H1 (cell line): ENCODE measurements around the gene TNRC6C. TPM values are rescaled to one million over a fixed set of nuclear protein-coding genes. Genes with fewer than 3 reads are reported as not detected.

Source experiments
- CTCF ChIA-PET: fragments of 300-600 bp; sonication (Branson Sonifier 250); formaldehyde crosslinking; loops from one replicate; lab custom pipeline; 2021; ENCODE audit not compliant: partially characterized antibody; lab: Charles Lee
- POLR2A ChIA-PET: fragments of 300-600 bp; sonication (Branson Sonifier 250); formaldehyde crosslinking; loops from one replicate; lab custom pipeline; 2021; ENCODE audit warnings: inconsistent platforms; ENCODE audit not compliant: partially characterized antibody; lab: Charles Lee
- DNase-seq, 2 experiments: peaks; one replicate each; pipeline versions ENCODE4 v3.0.0 to v3.0.0-alpha.2; 2010 to 2022; ENCODE audit warnings: low spot score in 2 of 2, low read depth in 1 of 2, mixed read lengths in 1 of 2
- FAIRE-seq: peaks from 2 replicates; lab custom pipeline; 2011; peaks lifted over from hg19 to GRCh38; lab: Jason Lieb, UNC
- H2AFZ ChIP-seq: 2 replicates; pipeline ENCODE4 v1.8.1; 2012; ENCODE audit warnings: low read length, inconsistent platforms
- H2AK5ac ChIP-seq: 2 replicates; pipeline ENCODE4 v1.6.1; 2013; ENCODE audit warnings: low read depth, low read length
- H2BK120ac ChIP-seq: replicated peaks from 2 replicates; pipeline ENCODE3; 2013; ENCODE audit warnings: low read depth, low read length, inconsistent platforms
- H2BK12ac ChIP-seq: 2 replicates; pipeline ENCODE4 v1.6.1; 2013; ENCODE audit warnings: low read depth, low read length
- H2BK15ac ChIP-seq: 2 replicates; pipeline ENCODE4 v1.6.1; 2013; ENCODE audit warnings: low read length
- H2BK20ac ChIP-seq: 2 replicates; pipeline ENCODE4 v1.6.1; 2013; ENCODE audit warnings: low read length
- H2BK5ac ChIP-seq: 2 replicates; pipeline ENCODE4 v1.6.1; 2013; ENCODE audit warnings: low read depth, low read length
- H3K14ac ChIP-seq: 2 replicates; pipeline ENCODE4 v1.6.1; 2013; ENCODE audit warnings: inconsistent platforms; ENCODE audit not compliant: insufficient read length
- H3K18ac ChIP-seq: 2 replicates; pipeline ENCODE4 v1.6.1; 2013; ENCODE audit warnings: low read length; ENCODE audit errors: extremely low read depth
- H3K23ac ChIP-seq: 2 replicates; pipeline ENCODE4 v1.6.1; 2013; ENCODE audit warnings: inconsistent platforms; ENCODE audit not compliant: insufficient read length
- H3K23me2 ChIP-seq: 2 replicates; pipeline ENCODE4 v1.6.1; 2013; ENCODE audit warnings: low read depth, low read length
- H3K27ac ChIP-seq: 2 replicates; pipeline ENCODE4 v1.6.1; 2011; ENCODE audit warnings: low read depth, low read length, inconsistent platforms
- H3K27me3 ChIP-seq, 4 experiments: replicated peaks in 1 of 4; 1 replicate in 1 of 4; 2 replicates in 3 of 4; pipeline versions ENCODE4 v1.6.1 to v1.8.1; 2011 to 2013; ENCODE audit warnings: low read length in 3 of 4, mild to moderate bottlenecking in 3 of 4, inconsistent platforms in 2 of 4, mixed read lengths in 2 of 4, moderate library complexity in 1 of 4; ENCODE audit not compliant: control insufficient read depth in 3 of 4, insufficient read depth in 3 of 4; ENCODE audit errors: extremely low read depth in 1 of 4
- H3K36me3 ChIP-seq, 4 experiments: 2 replicates each; pipeline versions ENCODE4 v1.6.1 to v1.8.1; 2011 to 2013; ENCODE audit warnings: mild to moderate bottlenecking in 4 of 4, low read length in 3 of 4, moderate library complexity in 2 of 4, control low read depth in 1 of 4, inconsistent platforms in 1 of 4; ENCODE audit not compliant: insufficient read depth in 4 of 4, control insufficient read depth in 2 of 4
- H3K4ac ChIP-seq: replicated peaks from 2 replicates; pipeline ENCODE3; 2013; ENCODE audit warnings: low read length, low read depth, mixed read lengths, inconsistent platforms; ENCODE audit not compliant: insufficient read length
- H3K4me1 ChIP-seq, 4 experiments: replicated peaks in 1 of 4; 1 replicate in 1 of 4; 2 replicates in 3 of 4; pipeline versions ENCODE4 v1.6.1 to v1.8.1; 2011 to 2013; ENCODE audit warnings: low read length in 3 of 4, inconsistent platforms in 2 of 4, mixed read lengths in 1 of 4; ENCODE audit not compliant: insufficient read depth in 4 of 4, control insufficient read depth in 3 of 4
- H3K4me2 ChIP-seq, 2 experiments: 2 replicates each; pipeline versions ENCODE4 v1.6.1 to v1.8.1; 2011 to 2013; ENCODE audit warnings: low read depth in 2 of 2, low read length in 2 of 2, control low read depth in 1 of 2, inconsistent platforms in 1 of 2, mild to moderate bottlenecking in 1 of 2; ENCODE audit not compliant: insufficient read depth in 1 of 2
- H3K4me3 ChIP-seq, 4 experiments: fragments of 200-600, 300-600 bp in 1 of 4; sonication (generic), shearing (Covaris generic), sonication (Bioruptor Twin) in 1 of 4; 2 replicates each; pipeline versions ENCODE4 v1.5.1 to v1.8.1; 2011 to 2016; ENCODE audit warnings: low read length in 4 of 4, low read depth in 3 of 4, control low read depth in 2 of 4, inconsistent platforms in 2 of 4, mild to moderate bottlenecking in 2 of 4, mixed read lengths in 1 of 4, moderate library complexity in 1 of 4; ENCODE audit not compliant: insufficient read depth in 2 of 4; ENCODE audit errors: extremely low read depth in 1 of 4
- H3K56ac ChIP-seq: replicated peaks from 2 replicates; pipeline ENCODE3; 2013; ENCODE audit warnings: low read depth, mild to moderate bottlenecking, mixed read lengths, low read length, inconsistent platforms; ENCODE audit not compliant: insufficient read length
- H3K79me1 ChIP-seq: 2 replicates; pipeline ENCODE4 v1.6.1; 2013; ENCODE audit warnings: low read depth, low read length, control low read depth
- H3K79me2 ChIP-seq, 2 experiments: 2 replicates each; pipeline versions ENCODE4 v1.6.1 to v1.8.1; 2012 to 2013; ENCODE audit warnings: low read length in 2 of 2, mild to moderate bottlenecking in 2 of 2, inconsistent platforms in 1 of 2; ENCODE audit not compliant: insufficient read depth in 2 of 2, control insufficient read depth in 1 of 2
- H3K9ac ChIP-seq, 4 experiments: replicated peaks in 1 of 4; 1 replicate in 1 of 4; 2 replicates in 3 of 4; pipeline versions ENCODE4 v1.6.1 to v1.8.1; 2011 to 2013; ENCODE audit warnings: low read depth in 3 of 4, low read length in 3 of 4, control low read depth in 2 of 4, mild to moderate bottlenecking in 2 of 4, moderate library complexity in 2 of 4, inconsistent platforms in 1 of 4; ENCODE audit errors: extremely low read depth in 1 of 4
- H3K9me3 ChIP-seq, 2 experiments: 2 replicates each; pipeline versions ENCODE4 v1.6.1 to v1.8.1; 2012 to 2013; ENCODE audit warnings: mild to moderate bottlenecking in 2 of 2, moderate library complexity in 2 of 2, control low read depth in 1 of 2, inconsistent platforms in 1 of 2, low read depth in 1 of 2, low read length in 1 of 2, mixed read lengths in 1 of 2; ENCODE audit not compliant: insufficient read depth in 2 of 2
- H4K20me1 ChIP-seq, 2 experiments: replicated peaks in 1 of 2; 2 replicates each; pipeline versions ENCODE3 to v1.8.1; 2011 to 2013; ENCODE audit warnings: inconsistent platforms in 2 of 2, low read length in 2 of 2, mild to moderate bottlenecking in 1 of 2; ENCODE audit not compliant: insufficient read depth in 2 of 2, control insufficient read depth in 1 of 2
- H4K5ac ChIP-seq: 2 replicates; pipeline ENCODE4 v1.6.1; 2013; ENCODE audit warnings: low read length, low read depth, mixed read lengths, inconsistent platforms; ENCODE audit not compliant: insufficient read length
- H4K8ac ChIP-seq: 2 replicates; pipeline ENCODE4 v1.8.0; 2013; ENCODE audit warnings: mild to moderate bottlenecking, moderate library complexity, low read length, inconsistent platforms; ENCODE audit not compliant: insufficient read depth; ENCODE audit errors: extremely low read depth
- H4K91ac ChIP-seq: replicated peaks from 2 replicates; pipeline ENCODE3; 2013; ENCODE audit warnings: low read length, mixed read lengths, inconsistent platforms; ENCODE audit not compliant: insufficient read length
- ATF3 ChIP-seq: IDR thresholded peaks from 2 replicates; pipeline ENCODE4 v1.6.1; 2011; ENCODE audit warnings: low read depth, mild to moderate bottlenecking, low read length; ENCODE audit not compliant: insufficient read depth
- CHD2 ChIP-seq: IDR thresholded peaks from 2 replicates; pipeline ENCODE4 v1.6.1; 2012; ENCODE audit warnings: low read length, improper control_type of control experiment
- HDAC6 ChIP-seq: IDR thresholded peaks from one replicate; pipeline ENCODE4 v1.7.1; 2012; ENCODE audit warnings: low read depth, mild to moderate bottlenecking, inconsistent platforms, low read length, moderate library complexity
- POU5F1 ChIP-seq: IDR thresholded peaks from 2 replicates; pipeline ENCODE4 v1.6.1; 2011; ENCODE audit warnings: low read depth, mild to moderate bottlenecking, low read length, moderate library complexity
- RNF2 ChIP-seq: fragments of 200-900, 300-1000 bp; sonication (generic); IDR thresholded peaks from 2 replicates; pipeline ENCODE4 v1.7.1; 2016; ENCODE audit warnings: borderline replicate concordance, low read depth, mild to moderate bottlenecking, antibody characterized with exemption, low read length; ENCODE audit not compliant: poor library complexity, severe bottlenecking; ENCODE audit errors: missing control alignments
- SIRT6 ChIP-seq: IDR thresholded peaks from one replicate; pipeline ENCODE4 v1.7.1; 2012; ENCODE audit warnings: low read length, inconsistent platforms
- WGBS, 2 experiments: shearing (Covaris generic) in 1 of 2; methylation state at CpG; one replicate each; pipeline versions ENCODE4 v1.1.6 to v1.1.7; 2013 to 2015; ENCODE audit warnings: low lambda C conversion rate in 2 of 2, mixed read lengths in 2 of 2, inconsistent platforms in 1 of 2, low coverage in 1 of 2, missing lambda C conversion rate in 1 of 2; ENCODE audit not compliant: insufficient replicate concordance in 2 of 2, insufficient coverage in 1 of 2, insufficient read length in 1 of 2; ENCODE audit errors: extremely low coverage in 1 of 2, missing lambda C conversion rate in 1 of 2; 5-methylcytosine and 5-hydroxymethylcytosine counted together
- polyA plus RNA-seq, 7 experiments: library from polyadenylated mRNA; depleted of rRNA in 3 of 7; stranded (reverse) in 5 of 7; unstranded in 2 of 7; fragments of >200 nt in 5 of 7; fragments of 200-250 nt in 2 of 7; gene quantifications; 1 replicate in 5 of 7; 2 replicates in 1 of 7; 4 replicates in 1 of 7; pipeline versions ENCODE4 v1.2.1 to v1.2.3, GENCODE V29; 2011 to 2013; ENCODE audit warnings: missing spikeins in 2 of 7, mixed read lengths in 2 of 7
- total RNA-seq: library from RNA; stranded (reverse); fragmentation: NEBNext Ultra II Directional; extraction: Animal tissue kit (Norgen Biotek cat#: 25700); gene quantifications from 2 replicates; pipeline ENCODE4 v1.2.1, GENCODE V29; 2021
- TF ChIP-seq, protein P1 (sequence below), 3 experiments: IDR thresholded peaks; 1 replicate in 2 of 3; 2 replicates in 1 of 3; pipeline versions ENCODE4 v1.5.1 to v1.6.1; 2011; ENCODE audit warnings: low read length in 3 of 3, mild to moderate bottlenecking in 3 of 3, inconsistent platforms in 2 of 3, low read depth in 1 of 3, moderate library complexity in 1 of 3; ENCODE audit not compliant: insufficient read depth in 1 of 3; ENCODE audit errors: control extremely low read depth in 1 of 3
- TF ChIP-seq, protein P2 (sequence below): IDR thresholded peaks from 2 replicates; pipeline ENCODE4 v1.6.1; 2011; ENCODE audit warnings: low read length, improper control_type of control experiment

The TNRC6C gene
- total and polyA plus RNA-seq, 2 of the 8 experiments (the other 6 are each of a cell fraction or from before 2014, with no cell fraction given): 2.8 to 28.9 TPM

DNA sequence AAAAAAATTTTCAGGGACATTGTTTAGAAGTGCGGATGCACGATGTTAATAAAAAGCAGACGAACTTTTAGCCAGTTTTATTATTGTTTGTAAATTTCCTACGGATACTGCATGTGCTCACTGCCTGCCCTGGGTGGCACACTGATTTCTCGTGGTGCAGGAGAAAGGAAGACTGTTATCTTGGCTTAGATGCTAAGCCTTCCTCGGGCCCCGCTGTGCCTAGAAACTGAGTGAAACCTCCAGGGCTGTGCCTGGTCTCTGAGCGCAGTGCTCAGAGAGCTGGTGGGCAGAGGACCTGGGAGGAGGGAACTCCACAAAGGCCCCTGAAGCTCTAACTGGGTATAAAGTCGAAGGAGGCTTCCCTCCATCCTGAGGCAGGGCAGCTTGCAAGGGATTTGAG, 35.4 kb upstream of the TNRC6C start:
- H3K9ac ChIP-seq: no peak overlapping the region
- ChIA-PET CTCF (interaction anchor here (0.6 to 2.9 kb wide), 4 partner anchors 9 to 150 kb away, joined by 3 to 12 read pairs (median 6); no protein-coding TSS in a partner anchor), POLR2A (interaction anchor here (0.7 to 1.5 kb wide), 2 partner anchors 29 to 35 kb away, joined by 3 to 5 read pairs; partner anchors contain the start of gene TNRC6C)
- H3K23ac ChIP-seq: no peak overlapping the region
- peaks cover 2% of the 10 kb centered on the region; the same call in 1 of the 2 replicates for H3K23me2 ChIP-seq
- no peak overlapping the region for H2BK120ac ChIP-seq
- H3K4ac ChIP-seq: no peak overlapping the region
- no peaks in the 10 kb centered on the region; a peak in 1 of 7 replicates for H3K27me3 ChIP-seq
- WGBS, 2 experiments: 87% methylated on average over 9 of the region's 9 CpGs; no CpG with 5 or more reads in 1 of the 2 experiments
- peak overlapping the region in 1 of 2 experiments; percentile 3; a peak in 1 of 4 replicates for H3K4me2 ChIP-seq
- no peak overlapping the region for H2BK15ac ChIP-seq
- no peak overlapping the region for H3K56ac ChIP-seq
- peak overlapping the region; percentile 93; the same call in 1 of the 2 replicates for H2BK5ac ChIP-seq
- no peak overlapping the region for H2AFZ ChIP-seq
- no peak overlapping the region for H4K5ac ChIP-seq
- no peak overlapping the region for H3K14ac ChIP-seq
- peak overlapping the region; percentile 17; the same call in 1 of the 2 replicates for H3K18ac ChIP-seq
- peak overlapping the region; percentile 32; the same call in 1 of the 2 replicates for H2BK12ac ChIP-seq
- H3K9me3 ChIP-seq: peaks cover 0 to 3% of the 10 kb centered on the region in 2 experiments; a peak in 1 of 4 replicates
- no peak overlapping the region; the same call in 1 of the 2 replicates for H2AK5ac ChIP-seq
- H3K79me1 ChIP-seq: no peaks in the 10 kb centered on the region; the same call in 1 of the 2 replicates
- FAIRE-seq: no peak
- H3K79me2 ChIP-seq: no peaks in the 10 kb centered on the region
- DNase-seq: no peak
- H3K4me1 ChIP-seq: peaks cover 12 to 29% (median 22%) of the 10 kb centered on the region in 4 experiments
- no peak overlapping the region for H2BK20ac ChIP-seq
- no peak overlapping the region for H3K27ac ChIP-seq
- no peak overlapping the region for H3K4me3 ChIP-seq
- H4K20me1 ChIP-seq: no peaks in the 10 kb centered on the region
- no peaks in the 10 kb centered on the region for H3K36me3 ChIP-seq
- H4K91ac ChIP-seq: peak overlapping the region; percentile 38
- no peak overlapping the region for H4K8ac ChIP-seq
- TF ChIP-seq RNF2 (no peak), ATF3 (no peak), CHD2 (no peak), POU5F1 (no peak), SIRT6 (no peak), HDAC6 (no peak)
- TF ChIP-seq, protein P1, sequence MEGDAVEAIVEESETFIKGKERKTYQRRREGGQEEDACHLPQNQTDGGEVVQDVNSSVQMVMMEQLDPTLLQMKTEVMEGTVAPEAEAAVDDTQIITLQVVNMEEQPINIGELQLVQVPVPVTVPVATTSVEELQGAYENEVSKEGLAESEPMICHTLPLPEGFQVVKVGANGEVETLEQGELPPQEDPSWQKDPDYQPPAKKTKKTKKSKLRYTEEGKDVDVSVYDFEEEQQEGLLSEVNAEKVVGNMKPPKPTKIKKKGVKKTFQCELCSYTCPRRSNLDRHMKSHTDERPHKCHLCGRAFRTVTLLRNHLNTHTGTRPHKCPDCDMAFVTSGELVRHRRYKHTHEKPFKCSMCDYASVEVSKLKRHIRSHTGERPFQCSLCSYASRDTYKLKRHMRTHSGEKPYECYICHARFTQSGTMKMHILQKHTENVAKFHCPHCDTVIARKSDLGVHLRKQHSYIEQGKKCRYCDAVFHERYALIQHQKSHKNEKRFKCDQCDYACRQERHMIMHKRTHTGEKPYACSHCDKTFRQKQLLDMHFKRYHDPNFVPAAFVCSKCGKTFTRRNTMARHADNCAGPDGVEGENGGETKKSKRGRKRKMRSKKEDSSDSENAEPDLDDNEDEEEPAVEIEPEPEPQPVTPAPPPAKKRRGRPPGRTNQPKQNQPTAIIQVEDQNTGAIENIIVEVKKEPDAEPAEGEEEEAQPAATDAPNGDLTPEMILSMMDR (IDR thresholded peaks at IDR 0.05; ENCODE audit: control extremely low read depth in 1 of 3, insufficient read depth in 1 of 3, low read depth in 1 of 3, low read length in 3 of 3): no peak
- TF ChIP-seq, protein P2, sequence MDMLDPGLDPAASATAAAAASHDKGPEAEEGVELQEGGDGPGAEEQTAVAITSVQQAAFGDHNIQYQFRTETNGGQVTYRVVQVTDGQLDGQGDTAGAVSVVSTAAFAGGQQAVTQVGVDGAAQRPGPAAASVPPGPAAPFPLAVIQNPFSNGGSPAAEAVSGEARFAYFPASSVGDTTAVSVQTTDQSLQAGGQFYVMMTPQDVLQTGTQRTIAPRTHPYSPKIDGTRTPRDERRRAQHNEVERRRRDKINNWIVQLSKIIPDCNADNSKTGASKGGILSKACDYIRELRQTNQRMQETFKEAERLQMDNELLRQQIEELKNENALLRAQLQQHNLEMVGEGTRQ: no peak
